HepG2 (cell line): ENCODE measurements around the gene ANKRD39. TPM values are rescaled to one million over a fixed set of nuclear protein-coding genes. Genes with fewer than 3 reads are reported as not detected.

Source experiments
- CENPX ChIP-seq: sonication (generic); formaldehyde crosslinking; IDR thresholded peaks from 2 replicates; pipeline ENCODE4 v1.9.0; 2021; ENCODE audit warnings: mild to moderate bottlenecking, missing genetic modification reagents, moderate library complexity
- EP300 ChIP-seq, 3 experiments: sonication (generic) in 1 of 3; formaldehyde crosslinking in 1 of 3; IDR thresholded peaks; 2 replicates each; pipeline versions ENCODE4 v1.5.1 to v1.6.1; 2011 to 2020; ENCODE audit warnings: low read depth in 2 of 3, low read length in 2 of 3, borderline replicate concordance in 1 of 3, improper control_type of control experiment in 1 of 3, mild to moderate bottlenecking in 1 of 3, missing genetic modification reagents in 1 of 3, moderate library complexity in 1 of 3
- MBD4 ChIP-seq: IDR thresholded peaks from 2 replicates; pipeline ENCODE4 v1.6.1; 2012; ENCODE audit warnings: low read length, inconsistent platforms, borderline replicate concordance
- MEIS2 ChIP-seq: sonication (generic); formaldehyde crosslinking; IDR thresholded peaks from 2 replicates; pipeline ENCODE4 v1.9.0; 2021; ENCODE audit warnings: mild to moderate bottlenecking, missing genetic modification reagents
- MXI1 ChIP-seq: IDR thresholded peaks from 3 replicates; pipeline ENCODE4 v1.6.1; 2012; ENCODE audit warnings: low read depth, low read length, inconsistent platforms, borderline replicate concordance
- NFKB2 ChIP-seq: sonication (generic); formaldehyde crosslinking; IDR thresholded peaks from 2 replicates; pipeline ENCODE4 v1.4.0; 2020; ENCODE audit warnings: missing genetic modification reagents, borderline replicate concordance
- RBM39 ChIP-seq: fragments of 200-400 bp; formaldehyde crosslinking; IDR thresholded peaks from one replicate; pipeline ENCODE4 v1.6.1; 2018; ENCODE audit warnings: antibody characterized with exemption, mild to moderate bottlenecking, low read depth, low read length; ENCODE audit not compliant: poor library complexity, severe bottlenecking
- RXRB ChIP-seq: IDR thresholded peaks from 2 replicates; pipeline ENCODE4 v1.6.1; 2016; ENCODE audit warnings: borderline replicate concordance, missing genetic modification reagents, missing compliant biosample characterization
- SMAD3 ChIP-seq: sonication (generic); formaldehyde crosslinking; IDR thresholded peaks from 2 replicates; pipeline ENCODE4 v1.4.0; 2020; ENCODE audit warnings: missing genetic modification reagents
- SOX6 ChIP-seq, 2 experiments: fragments of 450-650 bp in 1 of 2; sonication (generic) in 1 of 2; formaldehyde crosslinking in 1 of 2; IDR thresholded peaks; 2 replicates each; pipeline versions ENCODE4 v1.4.0 to v1.6.1; 2017 to 2020; ENCODE audit warnings: antibody characterized with exemption in 1 of 2, mild to moderate bottlenecking in 1 of 2, missing genetic modification reagents in 1 of 2
- SP1 ChIP-seq, 2 experiments: fragments of 450-650 bp in 1 of 2; sonication (generic) in 1 of 2; formaldehyde crosslinking in 1 of 2; IDR thresholded peaks; 2 replicates each; pipeline versions ENCODE4 v1.4.0 to v1.6.1; 2016 to 2020; ENCODE audit warnings: missing genetic modification reagents in 1 of 2
- SSRP1 ChIP-seq: IDR thresholded peaks from 2 replicates; pipeline ENCODE4 v1.6.1; 2016; ENCODE audit warnings: control low read depth
- ZNF136 ChIP-seq: sonication (generic); formaldehyde crosslinking; IDR thresholded peaks from 2 replicates; pipeline ENCODE4 v1.8.1; 2022; ENCODE audit warnings: low read depth, mild to moderate bottlenecking, moderate library complexity, missing genetic modification reagents
- ZNF354B ChIP-seq: sonication (generic); formaldehyde crosslinking; IDR thresholded peaks from 2 replicates; pipeline ENCODE4 v1.8.0; 2022; ENCODE audit warnings: mild to moderate bottlenecking, missing genetic modification reagents
- ZNF703 ChIP-seq: sonication (generic); formaldehyde crosslinking; IDR thresholded peaks from 2 replicates; pipeline ENCODE4 v1.5.1; 2020; ENCODE audit warnings: missing genetic modification reagents, mild to moderate bottlenecking, moderate library complexity, borderline replicate concordance
- polyA plus RNA-seq, 8 experiments: library from polyadenylated mRNA; depleted of rRNA in 3 of 8; stranded (reverse) in 7 of 8; unstranded in 1 of 8; fragments of >200 nt; fragmentation: Illumina TruSeq in 4 of 8; extraction: Trizol in 4 of 8; gene quantifications; 2 replicates each; pipeline versions ENCODE4 v1.2.1 to v1.2.3, GENCODE V29; 2011 to 2016; ENCODE audit warnings: low read depth in 4 of 8, missing spikeins in 1 of 8, mixed read lengths in 1 of 8; ENCODE audit not compliant: insufficient read depth in 1 of 8
- total RNA-seq, 5 experiments: library from RNA; depleted of rRNA; stranded (reverse); fragments of >200 nt; fragmentation: Illumina TruSeq; extraction: Trizol; gene quantifications; 2 replicates each; pipeline ENCODE4 v1.2.3, GENCODE V29; 2016; ENCODE audit warnings: low read depth in 1 of 5
- TF ChIP-seq, protein P1 (sequence below): sonication (generic); formaldehyde crosslinking; IDR thresholded peaks from 2 replicates; pipeline ENCODE4 v1.8.1; 2022; ENCODE audit warnings: low read depth, mild to moderate bottlenecking, missing genetic modification reagents
- TF ChIP-seq, protein P2 (sequence below): sonication (generic); formaldehyde crosslinking; IDR thresholded peaks from 2 replicates; pipeline ENCODE4 v1.4.0; 2020; ENCODE audit warnings: missing genetic modification reagents
- TF ChIP-seq, protein P3 (sequence below): sonication (generic); formaldehyde crosslinking; IDR thresholded peaks from 2 replicates; pipeline ENCODE4 v1.5.0; 2020; ENCODE audit warnings: mild to moderate bottlenecking, missing genetic modification reagents
- TF ChIP-seq, protein P4 (sequence below): sonication (generic); formaldehyde crosslinking; IDR thresholded peaks from 2 replicates; pipeline ENCODE4 v1.4.0; 2020; ENCODE audit warnings: missing genetic modification reagents

Gene ANKRD39
- total and polyA plus RNA-seq, 2 of the 13 experiments (the other 11 are each of a cell fraction or from before 2014, with no cell fraction given), result 23.2 to 24.8 TPM

DNA sequence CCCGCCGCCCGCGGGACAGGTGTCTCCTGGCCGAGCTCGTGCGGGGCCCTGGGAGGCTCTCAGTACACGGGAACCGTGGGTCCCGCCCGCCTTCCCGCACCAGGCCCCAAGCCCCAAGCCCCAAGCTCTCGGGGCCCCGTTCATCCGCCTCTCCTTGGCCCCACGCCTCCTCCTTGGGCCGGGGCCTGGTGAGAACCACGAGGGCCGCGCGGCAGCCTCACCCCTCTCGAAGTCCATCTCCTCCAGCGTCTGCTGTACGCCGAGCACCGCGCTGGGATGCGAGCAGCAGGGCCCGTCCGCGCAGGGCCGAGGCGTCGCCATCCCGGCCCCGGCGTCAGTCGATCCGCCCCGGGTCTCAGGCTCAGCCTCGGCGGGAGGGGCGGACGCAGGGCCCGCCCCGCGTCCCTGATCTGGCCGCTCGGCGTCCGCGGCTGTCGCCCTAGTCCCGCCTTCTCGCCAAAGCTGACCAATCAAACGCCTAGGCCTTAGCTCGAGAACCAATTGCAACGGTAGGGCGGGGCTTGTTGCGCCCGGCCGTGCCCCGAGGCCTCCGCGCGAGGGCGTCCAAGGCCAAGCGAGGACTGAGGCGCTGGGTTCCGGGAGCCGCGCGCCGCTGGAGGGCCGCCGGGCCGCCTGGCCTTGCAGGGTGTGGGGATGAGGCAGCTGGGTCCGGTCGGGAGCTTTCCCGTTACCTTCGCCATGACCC, at the start of gene ANKRD39 (continued):
- TF ChIP-seq, protein P1, sequence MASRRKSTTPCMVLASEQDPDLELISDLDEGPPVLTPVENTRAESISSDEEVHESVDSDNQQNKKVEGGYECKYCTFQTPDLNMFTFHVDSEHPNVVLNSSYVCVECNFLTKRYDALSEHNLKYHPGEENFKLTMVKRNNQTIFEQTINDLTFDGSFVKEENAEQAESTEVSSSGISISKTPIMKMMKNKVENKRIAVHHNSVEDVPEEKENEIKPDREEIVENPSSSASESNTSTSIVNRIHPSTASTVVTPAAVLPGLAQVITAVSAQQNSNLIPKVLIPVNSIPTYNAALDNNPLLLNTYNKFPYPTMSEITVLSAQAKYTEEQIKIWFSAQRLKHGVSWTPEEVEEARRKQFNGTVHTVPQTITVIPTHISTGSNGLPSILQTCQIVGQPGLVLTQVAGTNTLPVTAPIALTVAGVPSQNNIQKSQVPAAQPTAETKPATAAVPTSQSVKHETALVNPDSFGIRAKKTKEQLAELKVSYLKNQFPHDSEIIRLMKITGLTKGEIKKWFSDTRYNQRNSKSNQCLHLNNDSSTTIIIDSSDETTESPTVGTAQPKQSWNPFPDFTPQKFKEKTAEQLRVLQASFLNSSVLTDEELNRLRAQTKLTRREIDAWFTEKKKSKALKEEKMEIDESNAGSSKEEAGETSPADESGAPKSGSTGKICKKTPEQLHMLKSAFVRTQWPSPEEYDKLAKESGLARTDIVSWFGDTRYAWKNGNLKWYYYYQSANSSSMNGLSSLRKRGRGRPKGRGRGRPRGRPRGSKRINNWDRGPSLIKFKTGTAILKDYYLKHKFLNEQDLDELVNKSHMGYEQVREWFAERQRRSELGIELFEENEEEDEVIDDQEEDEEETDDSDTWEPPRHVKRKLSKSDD, result peak; percentile 87
- TF ChIP-seq EP300 (IDR thresholded peaks at IDR 0.05; ENCODE audit: low read depth in 2 of 2, low read length in 2 of 2) (peak; percentile 10 to 42; a peak in 2 of 4 replicates), EP300 (CRISPR knock-in tag; IDR thresholded peaks at IDR 0.05; ENCODE audit: borderline replicate concordance) (peak; percentile 36; the same call in 1 of the 2 replicates), RBM39 (peak; percentile 94), NFKB2 (CRISPR knock-in tag) (peak; percentile 75; the same call in 1 of the 2 replicates), ZNF703 (CRISPR knock-in tag) (peak; percentile 93; the same call in 1 of the 2 replicates), SOX6 (IDR thresholded peaks at IDR 0.05) (no peak), SOX6 (CRISPR knock-in tag; IDR thresholded peaks at IDR 0.05) (no peak), ZNF136 (0 out of 2 replicates have a peak, but pooled peaks have one; percentile 49), SSRP1 (no peak), RXRB (CRISPR knock-in tag) (peak; percentile 49), ZNF354B (CRISPR knock-in tag) (no peak), MEIS2 (CRISPR knock-in tag) (peak; percentile 89), SMAD3 (CRISPR knock-in tag) (no peak), MBD4 (no peak), MXI1 (peak; percentile 75; the same call in 1 of the 3 replicates), CENPX (CRISPR knock-in tag) (no peak), SP1 (IDR thresholded peaks at IDR 0.05) (peak; percentile 96), SP1 (CRISPR knock-in tag; IDR thresholded peaks at IDR 0.05) (peak; percentile 100)
- TF ChIP-seq, protein P2, sequence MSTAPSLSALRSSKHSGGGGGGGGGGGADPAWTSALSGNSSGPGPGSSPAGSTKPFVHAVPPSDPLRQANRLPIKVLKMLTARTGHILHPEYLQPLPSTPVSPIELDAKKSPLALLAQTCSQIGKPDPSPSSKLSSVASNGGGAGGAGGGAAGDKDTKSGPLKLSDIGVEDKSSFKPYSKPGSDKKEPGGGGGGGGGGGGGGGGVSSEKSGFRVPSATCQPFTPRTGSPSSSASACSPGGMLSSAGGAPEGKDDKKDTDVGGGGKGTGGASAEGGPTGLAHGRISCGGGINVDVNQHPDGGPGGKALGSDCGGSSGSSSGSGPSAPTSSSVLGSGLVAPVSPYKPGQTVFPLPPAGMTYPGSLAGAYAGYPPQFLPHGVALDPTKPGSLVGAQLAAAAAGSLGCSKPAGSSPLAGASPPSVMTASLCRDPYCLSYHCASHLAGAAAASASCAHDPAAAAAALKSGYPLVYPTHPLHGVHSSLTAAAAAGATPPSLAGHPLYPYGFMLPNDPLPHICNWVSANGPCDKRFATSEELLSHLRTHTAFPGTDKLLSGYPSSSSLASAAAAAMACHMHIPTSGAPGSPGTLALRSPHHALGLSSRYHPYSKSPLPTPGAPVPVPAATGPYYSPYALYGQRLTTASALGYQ (CRISPR knock-in tag), result peak; percentile 24
- TF ChIP-seq, protein P3, sequence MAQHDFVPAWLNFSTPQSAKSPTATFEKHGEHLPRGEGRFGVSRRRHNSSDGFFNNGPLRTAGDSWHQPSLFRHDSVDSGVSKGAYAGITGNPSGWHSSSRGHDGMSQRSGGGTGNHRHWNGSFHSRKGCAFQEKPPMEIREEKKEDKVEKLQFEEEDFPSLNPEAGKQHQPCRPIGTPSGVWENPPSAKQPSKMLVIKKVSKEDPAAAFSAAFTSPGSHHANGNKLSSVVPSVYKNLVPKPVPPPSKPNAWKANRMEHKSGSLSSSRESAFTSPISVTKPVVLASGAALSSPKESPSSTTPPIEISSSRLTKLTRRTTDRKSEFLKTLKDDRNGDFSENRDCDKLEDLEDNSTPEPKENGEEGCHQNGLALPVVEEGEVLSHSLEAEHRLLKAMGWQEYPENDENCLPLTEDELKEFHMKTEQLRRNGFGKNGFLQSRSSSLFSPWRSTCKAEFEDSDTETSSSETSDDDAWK (CRISPR knock-in tag), result no peak
- TF ChIP-seq, protein P4, sequence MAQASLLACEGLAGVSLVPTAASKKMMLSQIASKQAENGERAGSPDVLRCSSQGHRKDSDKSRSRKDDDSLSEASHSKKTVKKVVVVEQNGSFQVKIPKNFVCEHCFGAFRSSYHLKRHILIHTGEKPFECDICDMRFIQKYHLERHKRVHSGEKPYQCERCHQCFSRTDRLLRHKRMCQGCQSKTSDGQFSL, result 0 out of 2 replicates have a peak, but pooled peaks have one; percentile 14
